ENCODE results near the gene ZNHIT2.

The ZNHIT2 gene

DNA sequence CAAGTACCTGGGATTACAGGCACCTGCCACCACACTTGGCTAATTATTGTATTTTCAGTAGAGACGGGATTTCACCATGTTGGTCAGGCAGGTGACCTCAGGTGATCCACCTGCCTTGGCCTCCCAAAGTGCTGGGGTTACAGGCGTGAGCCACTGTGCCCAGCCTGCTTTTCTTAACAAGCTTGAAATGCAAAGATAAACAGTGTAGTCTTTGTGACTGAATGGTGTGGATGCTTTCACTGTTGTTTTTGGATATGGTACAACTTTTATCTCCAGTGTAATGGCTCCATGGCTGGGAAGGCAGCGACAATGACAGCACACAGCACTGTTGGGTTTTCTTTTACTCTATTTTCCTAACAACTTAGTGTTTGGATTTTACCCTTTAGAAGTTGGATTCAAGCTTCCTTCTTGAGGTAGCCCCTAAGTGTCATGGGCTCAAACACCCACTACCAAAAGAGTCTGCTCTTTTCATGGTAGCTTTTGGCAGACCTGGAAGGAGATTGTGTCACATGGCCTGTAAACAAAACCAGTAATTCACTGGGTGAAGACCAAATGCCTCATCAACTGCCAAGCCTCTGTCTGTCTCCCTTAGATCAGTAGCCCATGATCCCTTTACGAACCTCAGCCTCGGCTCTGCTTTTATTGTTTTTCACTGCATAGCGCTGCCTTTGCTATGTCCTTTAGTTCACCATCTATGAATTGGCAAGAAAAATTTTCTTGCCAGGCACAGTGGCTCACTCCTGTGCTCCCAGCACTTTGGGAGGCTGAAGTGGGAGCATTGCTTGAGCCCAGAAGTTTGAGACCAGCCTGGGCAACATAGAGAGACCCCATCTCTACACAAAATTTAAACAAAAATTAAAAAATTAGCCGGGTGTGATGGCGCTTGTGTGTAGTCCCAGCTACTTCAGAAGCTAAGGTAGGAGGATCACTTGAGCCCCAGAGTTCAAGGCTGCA is 15.1 kb downstream of the ZNHIT2 start:
- no peak for DNase-seq

DNA sequence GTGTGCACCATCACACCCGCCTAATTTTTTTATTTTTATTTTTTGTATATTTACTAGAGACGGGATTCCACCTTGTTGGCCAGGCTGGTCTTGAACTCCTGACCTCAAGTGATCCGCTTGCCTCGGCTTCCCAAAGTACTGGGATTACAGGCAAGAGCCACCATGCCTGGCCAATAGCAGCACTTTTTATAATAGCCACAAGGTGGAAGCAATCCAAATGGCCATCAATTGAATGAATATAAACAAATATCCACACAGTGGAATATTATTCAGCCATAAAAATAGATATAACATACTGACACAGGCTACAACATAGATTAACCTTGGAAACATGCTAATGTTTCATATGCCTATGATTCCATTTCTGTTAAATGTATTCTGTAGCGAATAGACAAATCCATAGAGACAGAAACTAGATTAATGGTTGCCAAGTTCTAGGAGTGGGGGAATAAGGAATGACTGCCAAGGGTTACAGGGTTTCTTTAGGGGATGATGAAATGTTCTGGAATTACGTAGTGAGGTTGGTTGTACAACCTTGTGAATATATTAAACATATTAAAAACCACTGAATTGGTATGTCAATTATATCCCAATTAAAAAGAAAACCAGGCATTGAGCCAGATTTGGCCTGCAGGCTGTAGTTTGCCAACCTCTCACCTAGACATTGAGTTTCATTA is 16.7 kb downstream of the ZNHIT2 start:
- no peak for DNase-seq

DNA sequence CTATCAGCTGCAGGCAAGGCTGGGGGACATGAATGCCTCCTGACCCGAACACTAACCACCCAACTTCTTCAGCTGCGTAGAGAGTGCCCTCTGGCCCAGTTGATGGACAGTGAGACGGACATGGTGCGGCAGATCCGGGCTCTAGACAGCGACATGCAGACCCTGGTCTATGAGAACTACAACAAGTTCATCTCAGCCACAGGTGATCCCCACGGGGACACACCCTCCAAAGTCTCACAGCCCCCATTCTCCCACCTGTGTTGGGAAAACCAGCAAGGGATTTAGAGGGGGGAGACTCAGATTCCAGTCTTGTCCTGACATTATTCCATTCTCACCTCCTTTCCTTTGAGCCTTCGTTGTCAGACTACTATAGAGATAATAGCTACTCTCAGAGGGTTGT is 20.6 kb downstream of the ZNHIT2 start:
- DNase-seq = no peak

DNA sequence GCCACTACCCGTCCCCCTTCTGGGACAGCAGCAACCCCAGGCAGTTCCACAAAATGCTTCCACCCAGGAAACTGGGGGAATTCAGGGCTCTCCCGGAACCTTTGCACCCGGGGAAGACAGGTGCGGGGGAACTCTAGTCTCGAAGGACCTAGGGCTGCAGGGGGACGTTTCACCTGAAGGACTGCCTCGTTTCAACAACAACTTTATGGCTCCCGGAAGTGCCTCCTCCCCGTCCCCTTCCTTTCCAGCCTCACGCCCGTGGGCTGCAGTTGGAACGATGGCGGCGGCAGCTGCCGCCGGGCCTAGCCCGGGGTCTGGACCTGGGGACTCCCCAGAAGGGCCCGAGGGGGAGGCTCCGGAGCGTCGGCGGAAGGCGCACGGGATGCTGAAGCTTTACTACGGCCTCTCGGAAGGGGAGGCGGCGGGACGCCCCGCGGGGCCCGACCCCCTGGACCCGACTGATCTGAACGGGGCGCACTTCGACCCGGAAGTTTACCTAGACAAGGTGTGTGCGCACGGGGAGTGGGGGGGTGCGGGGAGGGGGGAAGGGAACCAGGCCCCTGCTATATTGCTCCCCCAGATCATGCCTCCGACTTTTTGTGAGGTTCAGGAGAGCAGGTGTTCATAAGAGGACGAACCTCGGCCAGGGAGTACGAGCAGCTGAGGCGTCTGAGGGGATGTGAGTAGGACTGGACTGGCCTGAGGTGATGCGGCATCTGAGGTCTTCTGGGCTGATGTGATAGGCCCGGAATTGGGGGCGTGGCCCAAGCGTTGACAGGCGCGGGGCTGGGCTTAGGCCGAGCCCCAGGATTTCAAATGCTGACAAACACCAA is 21.3 kb downstream of the ZNHIT2 start, which contains the start of gene VPS51:
VPS51 (plus strand) TSS at position 241 of the 833 bp plus-strand sequence; CDS start at position 278, 37 bp downstream.
- DNase-seq = peak; percentile 89

DNA sequence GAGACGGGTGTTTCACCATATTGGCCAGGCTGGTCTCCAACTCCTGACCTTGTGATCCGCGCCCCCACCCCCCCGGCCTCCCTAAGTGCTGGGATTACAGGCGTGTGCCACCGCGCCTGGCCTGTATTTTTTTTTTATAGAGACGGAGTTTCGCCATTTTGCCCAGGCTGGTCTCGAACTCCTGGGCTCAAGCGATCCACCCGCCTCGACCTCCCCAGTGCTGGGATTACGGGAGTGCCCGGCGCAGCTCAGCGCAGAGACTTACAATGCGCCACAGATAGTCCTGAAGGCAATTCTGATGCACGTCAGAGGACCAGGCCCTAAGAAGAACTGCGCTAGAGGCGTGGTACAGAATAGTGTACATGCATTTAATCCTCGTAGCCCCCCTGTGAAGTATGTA is 22.1 kb downstream of the ZNHIT2 start:
- DNase-seq = no peak

DNA sequence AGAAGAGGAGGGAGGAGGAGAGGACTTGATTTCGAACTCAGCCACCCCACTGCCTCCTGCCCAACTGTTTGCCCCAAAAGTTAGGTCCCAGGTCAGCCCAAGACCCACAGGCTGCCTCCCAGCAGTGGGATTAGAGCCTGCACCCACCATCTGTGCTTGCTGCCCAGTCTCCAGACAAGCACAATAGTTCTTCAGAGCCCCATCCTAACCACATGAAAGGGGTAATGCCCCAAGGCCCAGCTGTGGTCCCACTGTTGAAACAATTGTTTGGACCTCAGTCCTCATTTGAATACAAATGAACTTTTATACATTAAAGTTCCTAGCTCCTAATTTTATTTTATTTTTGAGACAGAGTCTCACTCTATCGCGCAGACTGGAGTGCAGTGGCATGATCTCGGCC is 26.9 kb downstream of the ZNHIT2 start:
- DNase-seq = no peak

DNA sequence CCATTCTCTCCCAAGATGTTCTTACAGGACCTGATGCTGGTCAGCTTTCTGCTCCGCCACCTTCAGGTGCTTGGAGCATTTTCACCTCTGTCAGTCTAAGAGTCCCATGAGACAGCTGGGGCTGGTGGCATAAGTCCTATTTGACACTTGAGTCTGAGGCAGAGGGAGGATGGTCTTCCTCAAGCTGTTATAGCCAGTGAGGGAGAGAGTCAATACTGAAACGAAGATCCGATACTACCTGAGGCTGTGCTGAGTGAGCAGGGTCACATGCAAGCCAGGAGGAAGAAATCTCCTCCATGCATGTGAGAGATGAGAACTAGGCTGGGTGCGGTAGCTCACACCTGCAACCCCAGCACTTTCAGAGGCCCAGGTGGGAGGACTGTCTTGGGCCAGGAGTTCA is 27.9 kb downstream of the ZNHIT2 start:
- DNase-seq = no peak

DNA sequence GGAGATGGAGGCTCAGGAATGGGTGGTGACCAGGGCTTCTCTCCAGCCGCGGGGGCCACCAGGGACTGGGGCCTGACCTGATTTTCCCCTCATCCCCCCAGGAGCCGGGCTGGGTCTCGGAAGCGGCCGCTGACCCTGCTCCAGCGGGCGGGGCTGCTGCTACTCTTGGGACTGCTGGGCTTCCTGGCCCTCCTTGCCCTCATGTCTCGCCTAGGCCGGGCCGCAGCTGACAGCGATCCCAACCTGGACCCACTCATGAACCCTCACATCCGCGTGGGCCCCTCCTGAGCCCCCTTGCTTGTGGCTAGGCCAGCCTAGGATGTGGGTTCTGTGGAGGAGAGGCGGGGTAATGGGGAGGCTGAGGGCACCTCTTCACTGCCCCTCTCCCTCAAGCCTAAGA is 29.7 kb downstream of the ZNHIT2 start:
- DNase-seq = no peak

DNA sequence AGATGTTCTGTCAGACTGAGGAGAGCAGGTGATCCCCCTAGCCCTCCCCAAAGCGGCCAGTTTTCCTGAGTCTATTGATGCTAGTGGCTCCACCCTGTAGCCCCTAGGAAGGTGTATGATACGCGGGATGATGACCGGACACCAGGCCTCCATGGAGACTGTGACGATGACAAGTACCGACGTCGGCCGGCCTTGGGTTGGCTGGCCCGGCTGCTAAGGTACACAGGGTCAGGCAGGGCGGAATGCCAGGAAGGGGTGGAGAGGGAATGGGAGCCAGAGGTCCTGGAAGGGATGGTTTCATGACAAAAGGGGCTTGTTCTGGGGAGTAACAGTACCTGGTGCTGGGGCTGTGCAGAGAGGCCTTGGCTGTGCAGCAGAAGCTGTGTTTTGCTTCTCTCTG is 30.3 kb downstream of the ZNHIT2 start:
- no peak for DNase-seq

DNA sequence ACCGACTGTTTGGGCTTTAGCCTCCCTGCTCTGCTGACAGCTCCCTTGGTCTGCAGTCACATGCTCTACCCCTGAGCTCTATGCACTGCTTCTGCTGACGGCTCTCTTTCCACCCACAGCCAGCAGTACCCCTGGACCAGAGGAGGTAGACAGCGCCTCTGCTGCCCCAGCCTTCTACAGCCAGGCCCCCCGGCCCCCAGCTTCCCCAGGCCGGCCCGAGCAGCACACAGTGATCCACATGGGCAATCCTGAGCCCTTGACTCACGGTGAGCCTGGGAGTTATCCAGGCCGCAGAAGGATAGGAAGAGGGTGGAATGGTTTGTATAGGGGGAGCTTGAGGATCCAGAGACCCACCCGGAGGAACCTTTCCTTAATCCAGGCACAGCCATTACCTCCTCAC is 30.7 kb downstream of the ZNHIT2 start:
- no peak for DNase-seq

DNA sequence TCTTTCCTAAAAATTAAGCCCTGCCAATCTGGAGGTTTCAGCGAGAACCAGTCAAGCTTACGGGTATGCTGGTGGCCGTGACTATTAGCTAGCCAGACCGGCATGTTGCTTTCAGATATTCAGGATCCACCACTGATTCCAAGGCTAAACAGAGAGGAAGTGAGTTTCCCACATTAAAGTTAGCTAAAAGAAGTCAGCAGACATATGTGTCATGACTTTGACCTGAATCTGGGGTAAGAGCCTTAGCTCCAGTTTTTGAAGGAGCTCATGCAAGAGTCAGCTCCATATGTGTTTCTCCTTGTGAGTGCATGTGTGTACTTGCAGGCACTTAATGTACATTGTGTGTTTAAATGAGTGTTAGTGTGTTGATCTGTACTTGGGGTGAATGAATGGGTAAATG is 32.1 kb downstream of the ZNHIT2 start:
- DNase-seq = no peak

DNA sequence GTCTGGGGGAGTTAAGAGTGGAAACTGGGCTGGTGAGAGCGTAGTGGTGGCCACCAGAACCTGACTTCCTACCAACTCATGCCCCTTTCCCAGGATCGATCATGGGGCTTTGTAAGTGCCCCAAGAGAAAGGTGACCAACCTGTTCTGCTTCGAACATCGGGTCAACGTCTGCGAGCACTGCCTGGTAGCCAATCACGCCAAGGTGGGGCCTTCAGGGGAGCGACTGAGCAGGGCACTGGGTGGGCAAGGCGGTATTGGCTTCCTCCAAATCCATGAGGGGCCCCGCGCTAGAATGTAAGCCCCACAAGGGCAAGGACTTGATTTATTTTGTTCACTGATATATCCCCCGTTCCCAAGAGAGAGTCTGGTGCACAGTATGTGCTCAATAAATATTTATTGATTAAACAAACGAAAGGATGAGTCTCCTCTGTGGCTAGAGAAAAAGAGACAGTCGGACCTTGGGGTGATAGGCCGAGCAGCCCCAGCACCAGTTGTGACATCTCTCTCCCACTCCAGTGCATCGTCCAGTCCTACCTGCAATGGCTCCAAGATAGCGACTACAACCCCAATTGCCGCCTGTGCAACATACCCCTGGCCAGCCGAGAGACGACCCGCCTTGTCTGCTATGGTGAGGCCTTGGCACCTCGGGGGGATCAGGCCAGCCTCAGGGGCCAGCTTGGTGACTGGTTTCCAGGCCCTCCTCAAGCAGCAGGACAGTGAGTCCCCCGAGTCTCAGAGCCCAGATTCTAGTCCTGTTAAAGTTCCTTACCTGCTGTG is 32.7 kb downstream of the ZNHIT2 start:
- no peak for DNase-seq

DNA sequence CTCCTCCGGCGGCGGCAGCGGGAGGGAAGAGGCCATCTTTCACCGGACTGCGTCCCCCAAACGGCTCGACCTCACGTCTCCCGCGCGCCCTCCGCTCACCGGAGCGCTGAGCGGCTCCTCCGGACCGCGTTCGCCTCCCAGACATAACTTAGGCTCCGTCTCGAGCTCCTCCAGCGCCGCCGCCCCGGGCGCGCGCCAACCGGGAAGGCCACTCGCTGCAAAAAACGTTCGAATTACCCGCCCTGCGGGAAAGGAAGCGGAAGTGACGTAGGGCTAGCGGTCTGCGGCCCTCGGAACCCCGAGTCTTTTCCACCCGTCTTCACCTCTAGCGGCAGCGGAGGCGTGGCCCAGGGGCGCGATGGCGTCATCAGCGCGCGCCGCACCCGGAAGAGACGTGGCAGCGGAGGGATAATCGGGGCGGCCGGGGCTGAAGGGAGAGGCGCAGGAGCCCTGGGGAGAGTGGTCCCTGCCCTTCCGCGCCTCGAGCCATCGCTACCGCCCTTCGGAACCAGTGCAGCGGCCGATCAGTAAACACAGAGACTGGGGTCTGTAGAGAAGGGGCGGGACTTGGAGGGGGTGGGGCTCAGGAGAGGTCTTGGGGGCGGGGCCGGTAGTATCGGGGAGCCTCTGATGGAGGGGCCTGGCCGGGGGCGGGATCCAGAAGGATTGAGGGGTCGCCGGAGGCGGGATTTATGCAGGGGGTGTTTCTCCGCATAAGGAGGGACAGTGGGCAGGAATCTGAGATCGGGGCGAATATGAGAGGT is 33.5 kb downstream of the ZNHIT2 start, which contains the start of the genes CDCA5 and ZFPL1:
CDCA5 (minus strand) TSS at position 207 of the 764 bp plus-strand sequence; CDS start at position 145, 62 bp downstream.
ZFPL1 (plus strand) TSS at position 389 of the 764 bp plus-strand sequence. CDS start 477 bp downstream, outside the sequence.
- DNase-seq = peak; percentile 95

DNA sequence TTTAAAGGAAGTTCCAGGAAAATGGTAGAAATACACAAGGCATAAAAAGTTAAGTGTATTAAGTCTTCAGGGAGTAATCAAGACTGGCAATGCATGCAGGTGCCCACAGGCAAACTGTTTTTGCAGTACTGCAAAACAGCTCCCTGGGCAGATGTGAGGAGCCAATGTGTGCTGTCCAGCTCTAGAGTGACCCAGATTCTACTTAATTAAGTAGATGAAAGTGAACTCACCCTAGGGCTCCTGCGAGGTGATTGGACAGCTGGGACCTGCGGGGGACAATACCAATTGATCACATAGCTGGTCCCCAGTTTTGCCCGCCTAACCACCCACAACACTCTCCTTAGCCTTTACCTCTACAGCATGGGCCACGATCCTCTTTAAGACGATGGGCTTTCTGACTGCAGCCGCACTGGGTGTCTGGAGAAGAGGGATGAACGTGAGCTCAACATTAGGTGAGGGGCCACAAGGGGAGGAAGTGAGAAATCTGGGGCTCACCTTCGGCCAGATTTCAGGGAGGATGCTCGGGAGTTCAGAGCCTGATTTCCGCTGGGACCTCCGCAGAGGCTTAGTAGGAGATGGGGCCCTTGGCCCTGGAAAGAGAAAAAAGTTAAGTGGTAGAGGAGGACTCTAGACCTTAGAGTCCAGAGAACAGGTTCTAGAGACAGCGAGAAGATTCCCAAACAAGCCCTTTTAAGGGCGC is 34.2 kb downstream of the ZNHIT2 start:
- DNase-seq = no peak

DNA sequence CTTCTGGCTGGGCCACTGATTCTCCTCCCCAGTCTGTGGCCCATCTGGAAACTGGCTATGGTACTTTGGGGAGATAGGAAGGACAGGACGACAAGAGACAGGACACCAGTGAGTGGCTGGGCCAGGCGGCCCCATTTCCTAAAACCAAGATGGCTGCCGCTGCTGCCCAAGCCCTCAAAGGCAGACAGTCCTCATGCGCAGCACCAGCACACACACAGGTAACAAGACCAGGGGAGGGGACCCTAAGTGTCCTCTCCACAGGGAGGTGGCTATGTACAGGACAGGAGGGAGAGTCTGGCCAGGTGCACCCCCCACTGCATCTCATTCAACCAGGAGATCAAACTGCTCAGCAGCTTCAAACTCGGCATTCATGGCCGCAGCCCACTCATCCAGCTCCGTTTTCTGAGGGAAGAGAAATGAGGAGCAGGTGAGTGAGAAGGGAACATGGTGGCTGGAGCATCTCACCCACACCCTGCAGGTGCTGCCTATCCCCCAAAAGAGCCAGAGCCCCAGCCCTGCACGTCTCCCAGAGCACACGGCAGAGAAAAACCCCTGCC is 38.6 kb downstream of the ZNHIT2 start:
- no peak for DNase-seq

DNA sequence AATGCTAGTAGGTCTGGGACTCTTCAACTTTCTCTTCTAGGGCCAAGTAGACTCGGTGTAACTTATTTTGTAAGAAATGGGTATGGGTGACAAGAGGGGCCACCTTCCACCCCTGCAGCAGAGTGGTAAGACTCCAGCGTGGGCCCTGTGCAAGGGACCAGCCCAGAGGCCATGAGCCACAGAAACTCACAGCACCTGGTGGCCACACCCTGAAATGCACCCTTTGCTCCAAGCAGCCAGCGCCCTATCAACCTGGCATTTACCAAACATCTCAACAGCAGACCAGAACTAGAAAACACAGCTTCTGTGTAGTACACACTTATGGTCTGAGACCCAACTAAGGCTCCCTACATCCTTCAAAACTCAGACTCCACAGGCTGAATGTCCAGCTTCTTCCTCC is 39.4 kb downstream of the ZNHIT2 start:
- DNase-seq = peak; percentile 14

DNA sequence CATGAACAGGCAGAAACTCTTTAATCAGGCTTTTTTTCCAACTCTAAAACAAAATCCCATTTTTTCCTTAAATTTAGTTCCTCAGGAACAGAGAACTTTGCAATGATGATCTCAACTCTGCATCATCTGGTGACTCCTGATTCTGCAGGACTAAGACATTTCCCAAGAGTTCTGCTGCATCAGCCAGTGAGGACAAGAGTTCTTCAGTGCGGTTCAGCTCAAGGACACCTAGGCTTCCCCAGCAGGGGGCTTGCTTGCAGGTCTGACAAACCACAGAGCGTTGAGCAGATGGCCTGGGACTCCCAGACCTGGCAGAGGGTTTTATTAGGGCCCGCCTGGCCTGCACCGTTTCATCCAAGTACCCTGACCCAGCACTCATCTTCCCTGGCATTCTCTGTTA is 40.0 kb downstream of the ZNHIT2 start:
- no peak for DNase-seq

DNA sequence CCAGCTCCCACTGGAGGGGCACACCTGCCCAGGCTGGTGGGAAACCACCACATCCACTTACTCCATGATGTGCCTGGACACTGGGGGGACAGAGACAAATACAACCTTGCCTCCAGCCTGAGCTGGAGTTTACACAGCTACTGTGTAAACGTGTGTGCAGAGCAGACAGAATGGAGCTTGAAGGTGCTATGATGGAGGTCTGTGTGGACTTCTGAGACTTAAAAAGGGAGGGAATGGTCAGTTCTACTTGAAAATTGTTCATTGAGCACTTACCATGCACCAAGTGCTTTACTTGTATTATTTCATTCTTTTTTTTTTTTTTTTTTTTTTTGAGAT is 44.9 kb downstream of the ZNHIT2 start:
- DNase-seq = no peak

DNA sequence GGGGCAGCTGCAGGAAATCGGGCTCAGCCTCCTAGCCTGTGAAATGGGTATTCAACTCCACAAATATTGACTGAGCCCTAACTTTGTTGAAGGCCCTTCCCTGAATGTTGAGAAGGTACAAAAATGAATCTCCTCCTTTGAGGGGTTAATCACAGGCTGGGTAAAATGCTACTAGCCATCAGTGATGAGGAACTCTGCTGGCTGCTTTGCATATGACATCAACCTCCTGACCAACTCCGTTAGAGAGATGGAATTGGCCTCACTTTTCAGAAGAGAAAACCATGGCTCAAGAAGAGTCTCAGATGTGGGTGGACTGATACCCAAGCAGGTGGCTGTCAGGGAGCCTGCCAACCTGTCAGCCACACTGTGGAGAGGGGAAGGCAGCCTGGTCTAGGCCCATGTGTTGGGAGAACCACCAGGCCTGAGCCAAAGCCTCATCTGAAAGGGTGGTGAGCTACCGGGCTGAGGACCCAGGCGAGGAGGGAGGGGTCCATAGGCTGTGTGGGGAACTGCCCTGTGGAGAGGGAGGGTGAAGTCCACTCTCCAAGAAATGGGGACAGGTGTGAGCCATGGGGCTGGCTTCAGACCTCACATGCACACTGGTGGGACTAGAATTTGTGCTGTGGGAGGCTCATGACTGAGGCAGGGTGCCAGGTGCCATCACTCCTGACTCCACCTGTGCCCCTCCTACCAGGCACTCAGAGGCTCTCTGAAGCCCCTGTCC is 45.4 kb downstream of the ZNHIT2 start:
- no peak for DNase-seq

DNA sequence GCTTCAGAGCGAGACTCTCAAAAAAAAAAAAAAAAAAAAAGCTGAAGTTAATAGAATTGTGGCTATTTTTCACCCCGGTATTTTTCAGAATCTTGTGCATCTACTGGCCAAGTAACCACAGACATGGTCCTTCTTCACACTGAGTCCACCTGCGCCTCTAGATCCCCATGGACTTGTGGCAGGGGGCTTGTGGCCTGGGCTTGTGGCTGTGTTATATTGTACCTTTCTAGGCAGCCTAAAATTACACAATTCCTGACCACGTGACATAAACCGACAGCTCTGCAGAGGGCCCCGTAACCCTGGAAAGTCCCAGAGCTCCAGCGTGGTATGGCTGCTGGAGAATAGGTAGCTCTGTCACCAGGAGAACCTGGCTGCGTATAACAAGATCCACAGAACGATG is 48.3 kb downstream of the ZNHIT2 start:
- DNase-seq = no peak

All from fibroblast of upper back skin (primary cell).